GM20000 (cell line): ENCODE data around the gene CHST2.
A peak's percentile ranks its signal among the peaks of the same experiment; 100 is the strongest.

Source experiments
- DNase-seq: peaks from one replicate; pipeline ENCODE4 v3.0.0; 2012; ENCODE audit warnings: low spot score
- CTCF ChIP-seq: IDR thresholded peaks from 2 replicates; pipeline ENCODE4 v1.5.1; 2012; ENCODE audit warnings: mild to moderate bottlenecking, control low read depth; ENCODE audit errors: extremely low read depth, missing control alignments

Gene CHST2

GRCh38 chr3:143120716-143121240 is 1.2 kb downstream of the CHST2 start:
- TF ChIP-seq CTCF: peak; percentile 34
- peak; percentile 78 for DNase-seq

GRCh38 chr3:143121241-143122088 is 1.9 kb downstream of the CHST2 start:
- TF ChIP-seq CTCF: peak; percentile 65
- peak; percentile 84 for DNase-seq

GRCh38 chr3:143122089-143122430 is 2.5 kb downstream of the CHST2 start:
- TF ChIP-seq CTCF: no peak
- no peak for DNase-seq

- no peak for TF ChIP-seq CTCF
- peak; percentile 47 for DNase-seq
Observed at GRCh38 chr3:143122608-143123352, 3.2 kb downstream of the CHST2 start.

GRCh38 chr3:143123353-143123984 is 3.9 kb downstream of the CHST2 start:
- no peak for TF ChIP-seq CTCF
- no peak for DNase-seq

GRCh38 chr3:143124601-143125520 is 5.3 kb downstream of the CHST2 start:
- no peak for DNase-seq
- no peak for TF ChIP-seq CTCF
